ENCODE results near the gene LSM12.

DNA sequence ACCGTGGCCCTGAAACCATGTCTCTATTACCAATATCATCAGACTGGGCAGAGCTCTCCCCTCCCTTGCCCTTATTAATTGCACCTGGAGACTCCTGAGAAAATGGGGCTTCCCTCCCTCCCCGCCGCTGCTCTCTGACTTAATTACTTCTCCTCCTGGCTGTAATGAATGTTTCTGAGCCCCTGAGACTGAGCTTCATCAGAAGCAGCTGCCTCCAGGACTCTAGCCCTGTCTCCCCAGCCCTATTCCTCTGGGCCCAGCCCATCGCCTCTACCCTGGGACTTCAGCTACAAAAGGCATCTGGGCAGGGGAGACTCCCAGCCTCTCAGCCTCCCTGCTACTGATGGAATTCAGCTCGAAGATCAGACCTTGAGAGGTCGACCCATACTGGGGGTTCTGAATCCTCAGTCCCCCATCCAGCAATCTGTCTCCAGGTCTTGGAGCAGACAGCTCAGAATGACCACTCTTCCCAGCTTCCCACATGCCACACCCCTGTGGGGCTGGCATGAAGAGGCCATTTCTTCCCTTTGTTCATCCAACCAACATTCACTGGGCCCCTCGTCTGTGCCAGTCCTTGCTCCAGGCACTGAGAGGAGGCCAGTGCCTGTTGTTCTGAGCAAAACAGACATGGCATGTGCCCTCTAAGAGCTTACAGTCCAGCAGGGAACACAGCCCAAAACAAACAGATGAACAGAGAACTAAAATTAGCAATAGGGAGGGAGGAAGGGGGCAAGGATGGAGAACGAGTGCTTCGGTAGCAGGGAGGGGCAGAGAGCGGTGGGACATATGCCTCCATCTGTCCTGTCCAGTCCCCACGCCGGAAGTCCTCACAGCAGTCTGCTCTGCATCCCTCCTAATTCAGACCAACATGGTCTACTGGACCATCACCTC is 79.1 kb downstream of the LSM12 start:
- TF ChIP-seq, protein P1, sequence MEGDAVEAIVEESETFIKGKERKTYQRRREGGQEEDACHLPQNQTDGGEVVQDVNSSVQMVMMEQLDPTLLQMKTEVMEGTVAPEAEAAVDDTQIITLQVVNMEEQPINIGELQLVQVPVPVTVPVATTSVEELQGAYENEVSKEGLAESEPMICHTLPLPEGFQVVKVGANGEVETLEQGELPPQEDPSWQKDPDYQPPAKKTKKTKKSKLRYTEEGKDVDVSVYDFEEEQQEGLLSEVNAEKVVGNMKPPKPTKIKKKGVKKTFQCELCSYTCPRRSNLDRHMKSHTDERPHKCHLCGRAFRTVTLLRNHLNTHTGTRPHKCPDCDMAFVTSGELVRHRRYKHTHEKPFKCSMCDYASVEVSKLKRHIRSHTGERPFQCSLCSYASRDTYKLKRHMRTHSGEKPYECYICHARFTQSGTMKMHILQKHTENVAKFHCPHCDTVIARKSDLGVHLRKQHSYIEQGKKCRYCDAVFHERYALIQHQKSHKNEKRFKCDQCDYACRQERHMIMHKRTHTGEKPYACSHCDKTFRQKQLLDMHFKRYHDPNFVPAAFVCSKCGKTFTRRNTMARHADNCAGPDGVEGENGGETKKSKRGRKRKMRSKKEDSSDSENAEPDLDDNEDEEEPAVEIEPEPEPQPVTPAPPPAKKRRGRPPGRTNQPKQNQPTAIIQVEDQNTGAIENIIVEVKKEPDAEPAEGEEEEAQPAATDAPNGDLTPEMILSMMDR (IDR thresholded peaks at IDR 0.05) = no peak
- no peak for TF ChIP-seq POLR2AphosphoS5 (IDR thresholded peaks at IDR 0.05)
- no peak for TF ChIP-seq EP300 (IDR thresholded peaks at IDR 0.05)
